HEK293 (cell line): ENCODE results near the gene ATP6V1B1.

Source experiments
- BCL11B ChIP-seq: fragments of 450-650 bp; formaldehyde crosslinking; IDR thresholded peaks from 2 replicates; pipeline ENCODE4 v1.5.1; 2016; ENCODE audit warnings: low read depth, missing biosample characterization, missing genetic modification characterization
- KLF1 ChIP-seq: fragments of 450-650 bp; formaldehyde crosslinking; IDR thresholded peaks from 2 replicates; pipeline ENCODE4 v1.5.1; 2016; ENCODE audit warnings: missing biosample characterization, missing genetic modification characterization
- MZF1 ChIP-seq: fragments of 450-650 bp; formaldehyde crosslinking; IDR thresholded peaks from 2 replicates; pipeline ENCODE4 v1.5.1; 2017; ENCODE audit warnings: missing biosample characterization, missing genetic modification characterization, borderline replicate concordance
- SCRT2 ChIP-seq: fragments of 450-650 bp; formaldehyde crosslinking; IDR thresholded peaks from 2 replicates; pipeline ENCODE4 v1.5.1; 2016; ENCODE audit warnings: missing biosample characterization, missing genetic modification characterization
- ZBTB20 ChIP-seq: fragments of 450-650 bp; formaldehyde crosslinking; IDR thresholded peaks from 2 replicates; pipeline ENCODE4 v1.5.1; 2016; ENCODE audit warnings: missing biosample characterization, missing genetic modification characterization
- ZBTB8A ChIP-seq: fragments of 450-650 bp; formaldehyde crosslinking; IDR thresholded peaks from 2 replicates; pipeline ENCODE4 v1.5.1; 2016; ENCODE audit warnings: missing biosample characterization, missing genetic modification characterization
- ZEB2 ChIP-seq: fragments of 450-650 bp; formaldehyde crosslinking; IDR thresholded peaks from 2 replicates; pipeline ENCODE4 v1.5.1; 2016; ENCODE audit warnings: missing biosample characterization, missing genetic modification characterization
- ZNF112 ChIP-seq: fragments of 450-650 bp; formaldehyde crosslinking; IDR thresholded peaks from 2 replicates; pipeline ENCODE4 v1.5.0; 2017; ENCODE audit warnings: missing biosample characterization, missing genetic modification characterization
- ZNF157 ChIP-seq: fragments of 450-650 bp; formaldehyde crosslinking; IDR thresholded peaks from 2 replicates; pipeline ENCODE4 v1.5.1; 2016; ENCODE audit warnings: missing biosample characterization, missing genetic modification characterization
- ZNF223 ChIP-seq: fragments of 450-650 bp; formaldehyde crosslinking; IDR thresholded peaks from 2 replicates; pipeline ENCODE4 v1.5.1; 2016; ENCODE audit warnings: missing biosample characterization, missing genetic modification characterization
- ZNF266 ChIP-seq: fragments of 450-650 bp; formaldehyde crosslinking; IDR thresholded peaks from 2 replicates; pipeline ENCODE4 v1.5.1; 2016; ENCODE audit warnings: missing biosample characterization, missing genetic modification characterization, low read depth
- ZNF335 ChIP-seq: fragments of 450-650 bp; formaldehyde crosslinking; conservative IDR thresholded peaks from 2 replicates; pipeline ENCODE4 v1.5.1; 2016; ENCODE audit warnings: missing biosample characterization, missing genetic modification characterization
- ZNF350 ChIP-seq: fragments of 450-650 bp; formaldehyde crosslinking; IDR thresholded peaks from 2 replicates; pipeline ENCODE4 v1.5.0; 2017; ENCODE audit warnings: missing biosample characterization, mild to moderate bottlenecking, missing genetic modification characterization
- ZNF426 ChIP-seq: fragments of 450-650 bp; formaldehyde crosslinking; IDR thresholded peaks from 2 replicates; pipeline ENCODE4 v1.5.1; 2017; ENCODE audit warnings: missing biosample characterization, missing genetic modification characterization, mild to moderate bottlenecking, inconsistent platforms, moderate library complexity
- ZNF473 ChIP-seq: fragments of 450-650 bp; formaldehyde crosslinking; IDR thresholded peaks from 2 replicates; pipeline ENCODE4 v1.5.1; 2017; ENCODE audit warnings: missing biosample characterization, missing genetic modification characterization
- ZNF654 ChIP-seq: fragments of 450-650 bp; formaldehyde crosslinking; IDR thresholded peaks from 2 replicates; pipeline ENCODE4 v1.5.1; 2016; ENCODE audit warnings: low read depth, missing biosample characterization, missing genetic modification characterization
- ZNF660 ChIP-seq: fragments of 450-650 bp; IDR thresholded peaks from 2 replicates; pipeline ENCODE4 v1.5.1; 2018; ENCODE audit warnings: missing biosample characterization, mild to moderate bottlenecking, missing genetic modification characterization
- TF ChIP-seq, protein P1 (sequence below): fragments of 450-650 bp; formaldehyde crosslinking; IDR thresholded peaks from 2 replicates; pipeline ENCODE4 v1.5.1; 2017; ENCODE audit warnings: missing biosample characterization, missing genetic modification characterization
- TF ChIP-seq, protein P2 (sequence below): fragments of 450-650 bp; formaldehyde crosslinking; IDR thresholded peaks from 2 replicates; pipeline ENCODE4 v1.5.1; 2016; ENCODE audit warnings: missing biosample characterization, missing genetic modification characterization
- TF ChIP-seq, protein P3 (sequence below): fragments of 450-650 bp; formaldehyde crosslinking; IDR thresholded peaks from 2 replicates; pipeline ENCODE4 v1.5.1; 2016; ENCODE audit warnings: missing biosample characterization, missing genetic modification characterization, borderline replicate concordance
- TF ChIP-seq, protein P4 (sequence below): fragments of 450-650 bp; formaldehyde crosslinking; IDR thresholded peaks from 2 replicates; pipeline ENCODE4 v1.5.1; 2016; ENCODE audit warnings: missing biosample characterization, missing genetic modification characterization
- TF ChIP-seq, protein P5 (sequence below): fragments of 450-650 bp; formaldehyde crosslinking; IDR thresholded peaks from 2 replicates; pipeline ENCODE4 v1.5.1; 2016; ENCODE audit warnings: missing biosample characterization, missing genetic modification characterization
- TF ChIP-seq, protein P6 (sequence below): fragments of 450-650 bp; formaldehyde crosslinking; IDR thresholded peaks from 2 replicates; pipeline ENCODE4; 2016; ENCODE audit warnings: missing biosample characterization, missing genetic modification characterization
- TF ChIP-seq, protein P7 (sequence below): fragments of 450-650 bp; formaldehyde crosslinking; IDR thresholded peaks from 2 replicates; pipeline ENCODE4 v1.5.1; 2016; ENCODE audit warnings: missing biosample characterization, missing genetic modification characterization
- TF ChIP-seq, protein P8 (sequence below): fragments of 450-650 bp; formaldehyde crosslinking; IDR thresholded peaks from 2 replicates; pipeline ENCODE4 v1.5.1; 2017; ENCODE audit warnings: missing biosample characterization, missing genetic modification characterization

The ATP6V1B1 gene

DNA sequence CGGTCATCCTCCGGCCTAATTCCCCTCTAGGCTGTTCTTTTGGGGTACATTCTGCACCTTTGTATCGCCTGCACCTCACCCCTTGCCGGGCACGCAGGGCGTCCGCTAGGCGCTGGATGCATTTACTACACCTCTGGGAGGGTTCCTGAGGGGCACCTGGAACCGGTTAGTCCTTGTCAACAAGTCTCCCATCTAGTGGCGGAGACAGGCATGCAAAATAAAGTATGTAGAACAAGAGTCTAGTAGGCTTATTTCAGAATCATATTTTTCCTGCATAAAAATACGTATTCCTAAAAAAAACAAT is 59.7 kb downstream of the ATP6V1B1 start (continued):
- TF ChIP-seq ZNF266 (tag by site-specific recombination) (no peak), ZBTB20 (peak; percentile 90), ZBTB8A (peak; percentile 97), ZEB2 (no peak), ZNF157 (no peak), SCRT2 (tag by site-specific recombination) (peak; percentile 82), ZNF112 (no peak), ZNF654 (tag by site-specific recombination) (peak; percentile 10; the same call in 1 of the 2 replicates), KLF1 (tag by site-specific recombination) (no peak), BCL11B (no peak), ZNF660 (tag by site-specific recombination) (no peak), ZNF350 (tag by site-specific recombination) (no peak), ZNF473 (tag by site-specific recombination) (no peak), ZNF223 (tag by site-specific recombination) (no peak), ZNF335 (tag by site-specific recombination) (peak; percentile 59), ZNF426 (no peak), MZF1 (tag by site-specific recombination) (no peak)
- TF ChIP-seq, protein P1, sequence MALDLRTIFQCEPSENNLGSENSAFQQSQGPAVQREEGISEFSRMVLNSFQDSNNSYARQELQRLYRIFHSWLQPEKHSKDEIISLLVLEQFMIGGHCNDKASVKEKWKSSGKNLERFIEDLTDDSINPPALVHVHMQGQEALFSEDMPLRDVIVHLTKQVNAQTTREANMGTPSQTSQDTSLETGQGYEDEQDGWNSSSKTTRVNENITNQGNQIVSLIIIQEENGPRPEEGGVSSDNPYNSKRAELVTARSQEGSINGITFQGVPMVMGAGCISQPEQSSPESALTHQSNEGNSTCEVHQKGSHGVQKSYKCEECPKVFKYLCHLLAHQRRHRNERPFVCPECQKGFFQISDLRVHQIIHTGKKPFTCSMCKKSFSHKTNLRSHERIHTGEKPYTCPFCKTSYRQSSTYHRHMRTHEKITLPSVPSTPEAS (tag by site-specific recombination) = no peak
- TF ChIP-seq, protein P2, sequence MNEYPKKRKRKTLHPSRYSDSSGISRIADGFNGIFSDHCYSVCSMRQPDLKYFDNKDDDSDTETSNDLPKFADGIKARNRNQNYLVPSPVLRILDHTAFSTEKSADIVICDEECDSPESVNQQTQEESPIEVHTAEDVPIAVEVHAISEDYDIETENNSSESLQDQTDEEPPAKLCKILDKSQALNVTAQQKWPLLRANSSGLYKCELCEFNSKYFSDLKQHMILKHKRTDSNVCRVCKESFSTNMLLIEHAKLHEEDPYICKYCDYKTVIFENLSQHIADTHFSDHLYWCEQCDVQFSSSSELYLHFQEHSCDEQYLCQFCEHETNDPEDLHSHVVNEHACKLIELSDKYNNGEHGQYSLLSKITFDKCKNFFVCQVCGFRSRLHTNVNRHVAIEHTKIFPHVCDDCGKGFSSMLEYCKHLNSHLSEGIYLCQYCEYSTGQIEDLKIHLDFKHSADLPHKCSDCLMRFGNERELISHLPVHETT (tag by site-specific recombination) = no peak
- TF ChIP-seq, protein P3, sequence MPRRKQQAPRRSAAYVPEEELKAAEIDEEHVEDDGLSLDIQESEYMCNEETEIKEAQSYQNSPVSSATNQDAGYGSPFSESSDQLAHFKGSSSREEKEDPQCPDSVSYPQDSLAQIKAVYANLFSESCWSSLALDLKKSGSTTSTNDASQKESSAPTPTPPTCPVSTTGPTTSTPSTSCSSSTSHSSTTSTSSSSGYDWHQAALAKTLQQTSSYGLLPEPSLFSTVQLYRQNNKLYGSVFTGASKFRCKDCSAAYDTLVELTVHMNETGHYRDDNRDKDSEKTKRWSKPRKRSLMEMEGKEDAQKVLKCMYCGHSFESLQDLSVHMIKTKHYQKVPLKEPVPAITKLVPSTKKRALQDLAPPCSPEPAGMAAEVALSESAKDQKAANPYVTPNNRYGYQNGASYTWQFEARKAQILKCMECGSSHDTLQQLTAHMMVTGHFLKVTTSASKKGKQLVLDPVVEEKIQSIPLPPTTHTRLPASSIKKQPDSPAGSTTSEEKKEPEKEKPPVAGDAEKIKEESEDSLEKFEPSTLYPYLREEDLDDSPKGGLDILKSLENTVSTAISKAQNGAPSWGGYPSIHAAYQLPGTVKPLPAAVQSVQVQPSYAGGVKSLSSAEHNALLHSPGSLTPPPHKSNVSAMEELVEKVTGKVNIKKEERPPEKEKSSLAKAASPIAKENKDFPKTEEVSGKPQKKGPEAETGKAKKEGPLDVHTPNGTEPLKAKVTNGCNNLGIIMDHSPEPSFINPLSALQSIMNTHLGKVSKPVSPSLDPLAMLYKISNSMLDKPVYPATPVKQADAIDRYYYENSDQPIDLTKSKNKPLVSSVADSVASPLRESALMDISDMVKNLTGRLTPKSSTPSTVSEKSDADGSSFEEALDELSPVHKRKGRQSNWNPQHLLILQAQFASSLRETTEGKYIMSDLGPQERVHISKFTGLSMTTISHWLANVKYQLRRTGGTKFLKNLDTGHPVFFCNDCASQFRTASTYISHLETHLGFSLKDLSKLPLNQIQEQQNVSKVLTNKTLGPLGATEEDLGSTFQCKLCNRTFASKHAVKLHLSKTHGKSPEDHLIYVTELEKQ (tag by site-specific recombination) = no peak
- TF ChIP-seq, protein P4, sequence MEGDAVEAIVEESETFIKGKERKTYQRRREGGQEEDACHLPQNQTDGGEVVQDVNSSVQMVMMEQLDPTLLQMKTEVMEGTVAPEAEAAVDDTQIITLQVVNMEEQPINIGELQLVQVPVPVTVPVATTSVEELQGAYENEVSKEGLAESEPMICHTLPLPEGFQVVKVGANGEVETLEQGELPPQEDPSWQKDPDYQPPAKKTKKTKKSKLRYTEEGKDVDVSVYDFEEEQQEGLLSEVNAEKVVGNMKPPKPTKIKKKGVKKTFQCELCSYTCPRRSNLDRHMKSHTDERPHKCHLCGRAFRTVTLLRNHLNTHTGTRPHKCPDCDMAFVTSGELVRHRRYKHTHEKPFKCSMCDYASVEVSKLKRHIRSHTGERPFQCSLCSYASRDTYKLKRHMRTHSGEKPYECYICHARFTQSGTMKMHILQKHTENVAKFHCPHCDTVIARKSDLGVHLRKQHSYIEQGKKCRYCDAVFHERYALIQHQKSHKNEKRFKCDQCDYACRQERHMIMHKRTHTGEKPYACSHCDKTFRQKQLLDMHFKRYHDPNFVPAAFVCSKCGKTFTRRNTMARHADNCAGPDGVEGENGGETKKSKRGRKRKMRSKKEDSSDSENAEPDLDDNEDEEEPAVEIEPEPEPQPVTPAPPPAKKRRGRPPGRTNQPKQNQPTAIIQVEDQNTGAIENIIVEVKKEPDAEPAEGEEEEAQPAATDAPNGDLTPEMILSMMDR (tag by site-specific recombination) = peak; percentile 12; the same call in 1 of the 2 replicates
- TF ChIP-seq, protein P5, sequence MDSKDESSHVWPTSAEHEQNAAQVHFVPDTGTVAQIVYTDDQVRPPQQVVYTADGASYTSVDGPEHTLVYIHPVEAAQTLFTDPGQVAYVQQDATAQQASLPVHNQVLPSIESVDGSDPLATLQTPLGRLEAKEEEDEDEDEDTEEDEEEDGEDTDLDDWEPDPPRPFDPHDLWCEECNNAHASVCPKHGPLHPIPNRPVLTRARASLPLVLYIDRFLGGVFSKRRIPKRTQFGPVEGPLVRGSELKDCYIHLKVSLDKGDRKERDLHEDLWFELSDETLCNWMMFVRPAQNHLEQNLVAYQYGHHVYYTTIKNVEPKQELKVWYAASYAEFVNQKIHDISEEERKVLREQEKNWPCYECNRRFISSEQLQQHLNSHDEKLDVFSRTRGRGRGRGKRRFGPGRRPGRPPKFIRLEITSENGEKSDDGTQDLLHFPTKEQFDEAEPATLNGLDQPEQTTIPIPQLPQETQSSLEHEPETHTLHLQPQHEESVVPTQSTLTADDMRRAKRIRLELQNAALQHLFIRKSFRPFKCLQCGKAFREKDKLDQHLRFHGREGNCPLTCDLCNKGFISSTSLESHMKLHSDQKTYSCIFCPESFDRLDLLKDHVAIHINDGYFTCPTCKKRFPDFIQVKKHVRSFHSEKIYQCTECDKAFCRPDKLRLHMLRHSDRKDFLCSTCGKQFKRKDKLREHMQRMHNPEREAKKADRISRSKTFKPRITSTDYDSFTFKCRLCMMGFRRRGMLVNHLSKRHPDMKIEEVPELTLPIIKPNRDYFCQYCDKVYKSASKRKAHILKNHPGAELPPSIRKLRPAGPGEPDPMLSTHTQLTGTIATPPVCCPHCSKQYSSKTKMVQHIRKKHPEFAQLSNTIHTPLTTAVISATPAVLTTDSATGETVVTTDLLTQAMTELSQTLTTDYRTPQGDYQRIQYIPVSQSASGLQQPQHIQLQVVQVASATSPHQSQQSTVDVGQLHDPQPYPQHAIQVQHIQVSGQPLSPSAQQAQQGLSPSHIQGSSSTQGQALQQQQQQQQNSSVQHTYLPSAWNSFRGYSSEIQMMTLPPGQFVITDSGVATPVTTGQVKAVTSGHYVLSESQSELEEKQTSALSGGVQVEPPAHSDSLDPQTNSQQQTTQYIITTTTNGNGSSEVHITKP = no peak
- TF ChIP-seq, protein P6, sequence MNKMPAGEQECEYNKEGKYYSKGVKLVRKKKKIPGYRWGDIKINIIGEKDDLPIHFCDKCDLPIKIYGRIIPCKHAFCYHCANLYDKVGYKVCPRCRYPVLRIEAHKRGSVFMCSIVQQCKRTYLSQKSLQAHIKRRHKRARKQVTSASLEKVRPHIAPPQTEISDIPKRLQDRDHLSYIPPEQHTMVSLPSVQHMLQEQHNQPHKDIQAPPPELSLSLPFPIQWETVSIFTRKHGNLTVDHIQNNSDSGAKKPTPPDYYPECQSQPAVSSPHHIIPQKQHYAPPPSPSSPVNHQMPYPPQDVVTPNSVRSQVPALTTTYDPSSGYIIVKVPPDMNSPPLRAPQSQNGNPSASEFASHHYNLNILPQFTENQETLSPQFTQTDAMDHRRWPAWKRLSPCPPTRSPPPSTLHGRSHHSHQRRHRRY (tag by site-specific recombination) = no peak
- TF ChIP-seq, protein P7, sequence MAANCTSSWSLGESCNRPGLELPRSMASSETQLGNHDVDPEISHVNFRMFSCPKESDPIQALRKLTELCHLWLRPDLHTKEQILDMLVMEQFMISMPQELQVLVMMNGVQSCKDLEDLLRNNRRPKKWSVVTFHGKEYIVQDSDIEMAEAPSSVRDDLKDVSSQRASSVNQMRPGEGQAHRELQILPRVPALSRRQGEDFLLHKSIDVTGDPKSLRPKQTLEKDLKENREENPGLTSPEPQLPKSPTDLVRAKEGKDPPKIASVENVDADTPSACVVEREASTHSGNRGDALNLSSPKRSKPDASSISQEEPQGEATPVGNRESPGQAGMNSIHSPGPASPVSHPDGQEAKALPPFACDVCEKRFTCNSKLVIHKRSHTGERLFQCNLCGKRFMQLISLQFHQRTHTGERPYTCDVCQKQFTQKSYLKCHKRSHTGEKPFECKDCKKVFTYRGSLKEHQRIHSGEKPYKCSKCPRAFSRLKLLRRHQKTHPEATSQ (tag by site-specific recombination) = no peak
- TF ChIP-seq, protein P8, sequence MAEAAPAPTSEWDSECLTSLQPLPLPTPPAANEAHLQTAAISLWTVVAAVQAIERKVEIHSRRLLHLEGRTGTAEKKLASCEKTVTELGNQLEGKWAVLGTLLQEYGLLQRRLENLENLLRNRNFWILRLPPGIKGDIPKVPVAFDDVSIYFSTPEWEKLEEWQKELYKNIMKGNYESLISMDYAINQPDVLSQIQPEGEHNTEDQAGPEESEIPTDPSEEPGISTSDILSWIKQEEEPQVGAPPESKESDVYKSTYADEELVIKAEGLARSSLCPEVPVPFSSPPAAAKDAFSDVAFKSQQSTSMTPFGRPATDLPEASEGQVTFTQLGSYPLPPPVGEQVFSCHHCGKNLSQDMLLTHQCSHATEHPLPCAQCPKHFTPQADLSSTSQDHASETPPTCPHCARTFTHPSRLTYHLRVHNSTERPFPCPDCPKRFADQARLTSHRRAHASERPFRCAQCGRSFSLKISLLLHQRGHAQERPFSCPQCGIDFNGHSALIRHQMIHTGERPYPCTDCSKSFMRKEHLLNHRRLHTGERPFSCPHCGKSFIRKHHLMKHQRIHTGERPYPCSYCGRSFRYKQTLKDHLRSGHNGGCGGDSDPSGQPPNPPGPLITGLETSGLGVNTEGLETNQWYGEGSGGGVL (tag by site-specific recombination) = peak; percentile 34; the same call in 1 of the 2 replicates
